Mucosa of descending colon (tissue), 3 donors: ENCODE data around the gene TMIE. TPM values are rescaled to one million over a fixed set of nuclear protein-coding genes. Genes with fewer than 3 reads are reported as not detected.

Experiments
- ATAC-seq: fragments of 200-7000 bp; cut with Tn5 transposase; one replicate; pipeline ENCODE4 v1.9.1; 2020; ENCODE audit warnings: mild to moderate bottlenecking, moderate library complexity
- DNase-seq, 3 donors: peaks; one replicate each; pipeline ENCODE4 v3.0.0-alpha.2; 2020
- H3K36me3 ChIP-seq: fragments of 200-600 bp; one replicate; pipeline ENCODE4 v1.8.0; 2021; ENCODE audit warnings: low read depth, mild to moderate bottlenecking
- H3K4me1 ChIP-seq: fragments of 200-600 bp; one replicate; pipeline ENCODE4 v1.8.0; 2021; ENCODE audit warnings: low read depth, mild to moderate bottlenecking
- H3K4me3 ChIP-seq: fragments of 200-600 bp; one replicate; pipeline ENCODE4 v1.8.0; 2021; ENCODE audit warnings: mild to moderate bottlenecking
- H3K9me3 ChIP-seq: fragments of 200-600 bp; one replicate; pipeline ENCODE4 v1.8.0; 2021; ENCODE audit warnings: mild to moderate bottlenecking
- CTCF ChIP-seq: fragments of 200-600 bp; IDR thresholded peaks from one replicate; pipeline ENCODE4 v1.8.0; 2022; ENCODE audit warnings: antibody characterized with exemption, mild to moderate bottlenecking
- intact Hi-C, 2 donors: fragments of 100-400 bp; cut with DNase I in 1 of 2; cut with micrococcal nuclease in 1 of 2; formaldehyde crosslinking; loops; one replicate each; pipeline versions ENCODE4 v1.11.0 to v1.11.1; 2022; cut with DNase I, micrococcal nuclease
- total RNA-seq, 3 donors: library from RNA; stranded (reverse); fragmentation: NEBNext Ultra II Directional in 2 of 3; extraction: Animal tissue kit (Norgen Biotek cat#: 25700) in 2 of 3; gene quantifications; one replicate each; pipeline versions ENCODE4 v1.2.1 to v1.2.4, GENCODE V29; 2021 to 2023
- donor health status: DM: no; HTN: no; CAD: no; lungs with moderate emphysema.
- donor health status: DM: no; HTN: no; CAD: no.
- donor health status: DM: no; HTN: yes; CAD: no.

The TMIE gene
- total RNA-seq, 3 donors from 2014 or later = 0.23 to 1.1 TPM; not detected in 1

GRCh38 chr3:46721009-46721408 lies 19.8 kb downstream of the TMIE start:
- ATAC-seq = no peak
- Histone ChIP-seq H3K36me3 (no peaks in the 10 kb centered on the region), H3K4me3 (no peak overlapping the region), H3K9me3 (no peaks in the 10 kb centered on the region), H3K4me1 (no peaks in the 10 kb centered on the region)
- no peak for DNase-seq
- TF ChIP-seq CTCF = no peak
- intact Hi-C loops = no loop called here

- no peak for DNase-seq
- H3K4me3 ChIP-seq = no peak overlapping the region
- H3K9me3 ChIP-seq = no peaks in the 10 kb centered on the region
- intact Hi-C loops = no loop called here
- H3K4me1 ChIP-seq = no peaks in the 10 kb centered on the region
- TF ChIP-seq CTCF = no peak
- H3K36me3 ChIP-seq = no peaks in the 10 kb centered on the region
- no peak for ATAC-seq
These were observed 21.3 kb downstream of the TMIE start for GRCh38 chr3:46722443-46722842.

GRCh38 chr3:46724424-46724823 lies 23.2 kb downstream of the TMIE start:
- intact Hi-C loops = no loop called here
- TF ChIP-seq CTCF = no peak

GRCh38 chr3:46725621-46726314 lies 24.6 kb downstream of the TMIE start:
- Histone ChIP-seq H3K36me3 (no peaks in the 10 kb centered on the region), H3K4me1 (no peaks in the 10 kb centered on the region), H3K9me3 (no peaks in the 10 kb centered on the region), H3K4me3 (no peak overlapping the region)
- no peak for ATAC-seq
- DNase-seq = no peak
- no peak for TF ChIP-seq CTCF
- intact Hi-C loops = no loop called here

More at GRCh38 chr3:46724424-46724823, 23.2 kb downstream of the TMIE start:
- Histone ChIP-seq H3K4me3 (no peak overlapping the region), H3K4me1 (no peaks in the 10 kb centered on the region), H3K36me3 (no peaks in the 10 kb centered on the region), H3K9me3 (no peaks in the 10 kb centered on the region)
- ATAC-seq = no peak
- no peak for DNase-seq

GRCh38 chr3:46729038-46729437 lies 27.8 kb downstream of the TMIE start:
- no peak for ATAC-seq
- no peak overlapping the region for H3K4me3 ChIP-seq
- no peaks in the 10 kb centered on the region for H3K4me1 ChIP-seq
- H3K9me3 ChIP-seq = no peaks in the 10 kb centered on the region
- TF ChIP-seq CTCF = no peak
- H3K36me3 ChIP-seq = no peaks in the 10 kb centered on the region
- no peak for DNase-seq
- intact Hi-C loops = no loop called here

- Histone ChIP-seq H3K9me3 (no peaks in the 10 kb centered on the region), H3K36me3 (no peaks in the 10 kb centered on the region), H3K4me1 (no peaks in the 10 kb centered on the region), H3K4me3 (no peak overlapping the region)
- ATAC-seq = no peak
- no peak for TF ChIP-seq CTCF
- no peak for DNase-seq
- intact Hi-C loops = no loop called here
These were observed 29.6 kb downstream of the TMIE start for GRCh38 chr3:46730819-46731218.
